ENCODE data around the gene BOLA3. TPM values are rescaled to one million over a fixed set of nuclear protein-coding genes. Genes with fewer than 3 reads are reported as not detected.

Gene BOLA3
- total RNA-seq, 1 donor from 2014 or later = 29.3 TPM

DNA sequence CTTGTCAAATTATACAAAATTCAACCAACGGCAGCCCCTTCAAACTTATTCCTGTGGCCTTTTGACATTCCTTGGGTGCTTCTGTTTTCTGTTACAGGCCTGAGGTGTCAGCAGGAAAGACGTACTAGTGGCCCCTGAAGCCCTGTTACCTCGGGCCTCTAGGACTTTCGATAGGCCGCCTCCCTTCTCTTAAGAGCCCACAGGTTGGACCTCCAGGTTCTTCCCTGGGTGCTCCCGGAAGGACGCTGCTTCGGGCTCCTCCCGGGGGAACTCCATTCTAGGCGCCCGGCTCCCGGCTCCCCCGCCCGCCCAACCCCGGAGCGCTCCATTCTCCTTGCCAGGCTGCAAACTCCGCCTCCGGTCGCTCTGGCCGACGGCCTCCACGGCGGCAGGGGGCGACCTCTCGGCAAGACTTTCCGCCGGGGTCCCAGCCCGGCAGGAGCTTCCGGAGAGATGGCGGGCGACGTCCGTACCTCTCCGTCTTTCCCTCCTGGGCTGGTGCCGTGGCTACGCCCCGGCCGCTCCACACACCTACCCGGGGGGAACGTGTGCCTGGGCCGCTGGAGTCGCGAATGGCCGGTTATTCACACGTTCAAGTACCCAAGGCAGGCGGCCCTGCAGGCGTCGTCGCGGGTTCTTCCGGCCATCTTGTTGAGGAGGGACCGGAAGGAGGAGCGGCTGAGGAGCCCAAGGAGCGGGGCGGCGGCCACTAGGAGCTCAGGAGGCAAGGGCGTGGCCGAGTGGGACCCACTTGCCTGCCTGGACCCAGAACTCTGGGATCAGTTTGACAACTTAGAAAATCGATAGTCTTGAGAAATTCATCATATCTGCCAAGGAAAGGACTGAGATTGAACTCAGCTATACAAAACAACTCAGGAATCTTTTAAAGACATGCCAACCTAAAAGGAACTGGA lies 27.5 kb downstream of the BOLA3 start:
- Mint-ChIP-seq H3K27me3 (ENCODE audit: low read depth) (no peaks in the 10 kb centered on the region), H3K4me3 (no peak overlapping the region)

DNA sequence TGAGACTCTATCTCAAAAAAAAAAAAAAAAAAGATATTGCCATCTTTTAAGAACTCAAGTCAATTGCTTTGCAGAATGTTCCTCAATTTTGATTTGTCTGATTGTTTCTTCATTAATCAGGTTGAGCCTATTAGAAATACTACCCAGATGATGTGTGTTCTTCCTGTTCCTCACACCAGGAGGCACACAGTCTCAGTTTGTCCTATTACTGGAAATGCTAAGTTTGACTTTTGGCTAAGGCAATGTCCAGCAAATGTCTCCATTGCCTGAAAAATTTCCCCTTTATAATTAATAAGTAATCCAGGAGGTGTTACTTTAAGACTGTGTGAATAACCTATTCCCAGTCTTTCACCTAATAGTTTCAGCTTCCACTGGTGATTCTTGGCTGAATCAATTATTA lies 28.4 kb downstream of the BOLA3 start:
- TF ChIP-seq, protein P1, sequence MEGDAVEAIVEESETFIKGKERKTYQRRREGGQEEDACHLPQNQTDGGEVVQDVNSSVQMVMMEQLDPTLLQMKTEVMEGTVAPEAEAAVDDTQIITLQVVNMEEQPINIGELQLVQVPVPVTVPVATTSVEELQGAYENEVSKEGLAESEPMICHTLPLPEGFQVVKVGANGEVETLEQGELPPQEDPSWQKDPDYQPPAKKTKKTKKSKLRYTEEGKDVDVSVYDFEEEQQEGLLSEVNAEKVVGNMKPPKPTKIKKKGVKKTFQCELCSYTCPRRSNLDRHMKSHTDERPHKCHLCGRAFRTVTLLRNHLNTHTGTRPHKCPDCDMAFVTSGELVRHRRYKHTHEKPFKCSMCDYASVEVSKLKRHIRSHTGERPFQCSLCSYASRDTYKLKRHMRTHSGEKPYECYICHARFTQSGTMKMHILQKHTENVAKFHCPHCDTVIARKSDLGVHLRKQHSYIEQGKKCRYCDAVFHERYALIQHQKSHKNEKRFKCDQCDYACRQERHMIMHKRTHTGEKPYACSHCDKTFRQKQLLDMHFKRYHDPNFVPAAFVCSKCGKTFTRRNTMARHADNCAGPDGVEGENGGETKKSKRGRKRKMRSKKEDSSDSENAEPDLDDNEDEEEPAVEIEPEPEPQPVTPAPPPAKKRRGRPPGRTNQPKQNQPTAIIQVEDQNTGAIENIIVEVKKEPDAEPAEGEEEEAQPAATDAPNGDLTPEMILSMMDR (conservative IDR thresholded peaks at IDR 0.05) = no peak
- Mint-ChIP-seq H3K36me3 (ENCODE audit: low read depth) (no peaks in the 10 kb centered on the region), H3K4me1 (no peaks in the 10 kb centered on the region), H3K9me3 (no peaks in the 10 kb centered on the region), H3K4me3 (no peak overlapping the region), H3K27me3 (ENCODE audit: low read depth) (no peaks in the 10 kb centered on the region), H3K27ac (ENCODE audit: unreplicated experiment) (no peak overlapping the region)
- DNase-seq (ENCODE audit: low read depth, low spot score) = no peak

More for the DNA sequence above, 27.5 kb downstream of the BOLA3 start:
- H3K9me3 Mint-ChIP-seq = no peaks in the 10 kb centered on the region
- no peaks in the 10 kb centered on the region for H3K4me1 Mint-ChIP-seq
- H3K36me3 Mint-ChIP-seq (ENCODE audit: low read depth) = no peaks in the 10 kb centered on the region
- DNase-seq (ENCODE audit: low read depth, low spot score) = no peak
- no peak overlapping the region for H3K27ac Mint-ChIP-seq (ENCODE audit: unreplicated experiment)
- TF ChIP-seq, protein P1 (conservative IDR thresholded peaks at IDR 0.05) = no peak

DNA sequence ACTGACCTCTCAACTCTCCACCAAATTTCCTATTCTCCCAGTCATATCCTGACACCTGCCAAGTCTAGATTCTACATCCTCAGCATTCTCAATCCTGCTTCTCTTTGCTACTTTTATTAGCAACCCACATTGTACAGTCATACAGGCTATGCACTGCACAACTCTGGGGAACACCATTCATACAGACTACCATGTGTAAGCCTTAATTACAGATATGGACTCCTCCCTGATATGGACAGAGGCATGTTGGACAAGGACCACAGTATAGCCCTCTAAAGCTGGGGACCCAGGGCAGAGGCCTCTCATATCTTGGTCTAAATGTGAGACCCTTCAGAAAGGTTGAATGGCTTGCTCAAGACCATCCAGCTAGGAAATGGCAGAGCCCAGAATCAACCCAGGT lies 36.3 kb downstream of the BOLA3 start:
- Mint-ChIP-seq H3K4me3 (no peak overlapping the region), H3K27me3 (ENCODE audit: low read depth) (no peaks in the 10 kb centered on the region), H3K27ac (ENCODE audit: unreplicated experiment) (no peak overlapping the region), H3K4me1 (peaks cover 14% of the 10 kb centered on the region), H3K9me3 (peaks cover 8% of the 10 kb centered on the region), H3K36me3 (ENCODE audit: low read depth) (no peaks in the 10 kb centered on the region)
- TF ChIP-seq, protein P1 (conservative IDR thresholded peaks at IDR 0.05) = no peak
- no peak for DNase-seq (ENCODE audit: low read depth, low spot score)

DNA sequence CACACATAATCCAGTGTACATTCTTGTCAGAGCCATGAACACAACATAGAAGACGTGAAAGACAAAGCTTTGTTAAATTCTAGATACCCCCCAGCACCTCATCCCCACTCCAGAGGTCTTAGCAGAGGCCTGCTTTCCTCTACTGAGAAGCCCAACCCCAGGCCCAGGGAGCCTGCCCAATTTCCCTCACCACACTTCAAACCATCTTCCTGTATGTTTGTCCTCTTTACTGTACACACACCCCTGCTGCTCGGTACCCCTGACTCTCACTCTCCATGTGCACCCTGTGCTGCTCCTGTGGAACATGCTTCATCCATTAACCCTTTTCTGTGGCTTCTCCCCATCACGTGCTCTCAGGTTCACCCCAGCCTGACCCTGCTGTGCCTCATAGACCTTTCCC lies 37.2 kb downstream of the BOLA3 start:
- peaks cover 2% of the 10 kb centered on the region for H3K36me3 Mint-ChIP-seq (ENCODE audit: low read depth)
- H3K27ac Mint-ChIP-seq (ENCODE audit: unreplicated experiment) = no peak overlapping the region
- DNase-seq (ENCODE audit: low read depth, low spot score) = no peak
- peaks cover 14% of the 10 kb centered on the region for H3K4me1 Mint-ChIP-seq
- no peak overlapping the region for H3K4me3 Mint-ChIP-seq
- peaks cover 8% of the 10 kb centered on the region for H3K9me3 Mint-ChIP-seq
- TF ChIP-seq, protein P1 (conservative IDR thresholded peaks at IDR 0.05) = no peak
- H3K27me3 Mint-ChIP-seq (ENCODE audit: low read depth) = no peaks in the 10 kb centered on the region

DNA sequence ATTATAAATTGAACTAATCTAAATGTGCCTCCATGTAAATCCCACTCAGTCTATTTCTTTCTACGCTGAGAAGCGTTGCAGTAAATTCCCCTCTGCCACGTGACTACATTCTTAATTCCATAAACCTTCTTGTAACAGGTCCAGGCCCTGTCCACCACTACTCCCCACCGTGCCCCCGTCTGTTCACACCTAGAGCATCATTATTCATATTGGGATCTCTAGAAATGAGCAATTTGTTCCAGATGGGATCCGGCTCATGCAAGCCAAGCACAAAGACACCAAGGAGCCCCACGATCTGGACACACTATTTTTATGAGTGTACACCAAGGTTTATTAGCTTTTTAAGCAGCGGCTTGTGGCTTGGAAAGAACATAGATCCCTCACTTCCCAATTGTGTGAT lies 38.2 kb downstream of the BOLA3 start:
- Mint-ChIP-seq H3K4me1 (peaks cover 14% of the 10 kb centered on the region), H3K4me3 (no peak overlapping the region), H3K27ac (ENCODE audit: unreplicated experiment) (no peak overlapping the region), H3K27me3 (ENCODE audit: low read depth) (no peaks in the 10 kb centered on the region), H3K36me3 (ENCODE audit: low read depth) (peaks cover 6% of the 10 kb centered on the region), H3K9me3 (peaks cover 8% of the 10 kb centered on the region)
- no peak for DNase-seq (ENCODE audit: low read depth, low spot score)
- TF ChIP-seq, protein P1 (conservative IDR thresholded peaks at IDR 0.05) = no peak
